Lower leg skin (tissue), 4 donors: ENCODE data around the gene GZF1. TPM values are rescaled to one million over a fixed set of nuclear protein-coding genes. Genes with fewer than 3 reads are reported as not detected.

Experiments used
- DNase-seq, 2 donors: peaks; one replicate each; pipeline ENCODE4 v3.0.0-alpha.2; 2019; ENCODE audit warnings: low spot score in 2 of 2
- H3K4me3 ChIP-seq: fragments of 200-600 bp; sonication (generic); 2 replicates; pipeline ENCODE4 v1.5.1; 2017; ENCODE audit warnings: mild to moderate bottlenecking, low read depth; ENCODE audit not compliant: poor library complexity, severe bottlenecking
- POLR2A ChIP-seq, 2 donors: fragments of 450-650 bp; IDR thresholded peaks; one replicate each; pipeline ENCODE4 v1.6.1; 2016 to 2017; ENCODE audit warnings: antibody characterized with exemption in 2 of 2, mild to moderate bottlenecking in 1 of 2, moderate library complexity in 1 of 2
- WGBS, 2 donors: methylation state at CpG; one replicate each; pipeline ENCODE4 v1.1.5; 2018; 5-methylcytosine and 5-hydroxymethylcytosine counted together
- intact Hi-C: fragments of 100-400 bp; cut with DNase I; formaldehyde crosslinking; loops from one replicate; pipeline ENCODE4 v1.15.0; 2023; ENCODE audit warnings: low total_unique reads
- total RNA-seq, 4 donors: library from RNA; depleted of rRNA; stranded (reverse); fragments of >200 nt; gene quantifications; one replicate each; pipeline ENCODE4 v1.1.0, GENCODE V29; 2016
- TF ChIP-seq, protein P1 (sequence below), 3 donors: fragments of 450-650 bp; IDR thresholded peaks; one replicate each; pipeline ENCODE4 v1.5.1; 2016; ENCODE audit warnings: antibody characterized with exemption in 3 of 3, mild to moderate bottlenecking in 3 of 3, moderate library complexity in 2 of 3

GZF1 gene
- total RNA-seq, 4 donors from 2014 or later: 4.4 to 15.1 (median 13.5) TPM

DNA sequence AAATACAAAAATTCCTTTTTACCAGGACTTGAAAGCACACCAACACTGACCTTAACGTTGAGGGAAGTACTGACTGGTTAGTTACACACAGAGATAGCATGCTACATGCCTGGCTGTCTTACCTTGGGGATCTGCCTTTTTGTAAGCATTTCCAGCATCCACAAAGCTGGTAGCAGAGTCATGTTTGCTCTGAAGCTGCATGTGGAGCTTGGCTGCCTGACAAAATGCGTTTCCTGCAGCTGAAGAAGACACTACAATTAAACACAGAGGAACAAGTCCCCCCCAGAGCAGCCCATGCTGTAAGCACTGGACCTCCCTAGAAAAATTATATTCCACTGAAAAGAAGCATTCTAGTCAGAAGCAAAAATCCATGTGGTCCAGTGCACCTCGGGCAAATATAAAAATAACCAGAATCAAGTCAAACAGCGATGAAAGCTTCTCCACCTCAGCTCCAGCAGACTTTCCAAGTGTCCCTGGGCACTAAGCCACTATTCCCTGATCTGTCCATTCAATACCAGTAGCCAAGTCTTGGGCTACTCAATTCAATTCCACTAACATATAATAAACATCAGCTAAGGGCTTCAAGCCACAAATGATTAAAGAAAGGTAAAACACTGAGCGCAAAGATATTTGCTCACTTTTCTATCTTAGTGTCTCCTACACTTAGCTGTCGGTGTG is 35.1 kb downstream of the GZF1 start:
- intact Hi-C loops: no loop called here
- no peak overlapping the region for H3K4me3 ChIP-seq
- DNase-seq: no peak
- whole genome bisulfite sequencing, 2 donors: 62 to 68% methylated on average over 6 of the region's 6 CpGs
- no peak for TF ChIP-seq POLR2A (IDR thresholded peaks at IDR 0.05)
- TF ChIP-seq, protein P1, sequence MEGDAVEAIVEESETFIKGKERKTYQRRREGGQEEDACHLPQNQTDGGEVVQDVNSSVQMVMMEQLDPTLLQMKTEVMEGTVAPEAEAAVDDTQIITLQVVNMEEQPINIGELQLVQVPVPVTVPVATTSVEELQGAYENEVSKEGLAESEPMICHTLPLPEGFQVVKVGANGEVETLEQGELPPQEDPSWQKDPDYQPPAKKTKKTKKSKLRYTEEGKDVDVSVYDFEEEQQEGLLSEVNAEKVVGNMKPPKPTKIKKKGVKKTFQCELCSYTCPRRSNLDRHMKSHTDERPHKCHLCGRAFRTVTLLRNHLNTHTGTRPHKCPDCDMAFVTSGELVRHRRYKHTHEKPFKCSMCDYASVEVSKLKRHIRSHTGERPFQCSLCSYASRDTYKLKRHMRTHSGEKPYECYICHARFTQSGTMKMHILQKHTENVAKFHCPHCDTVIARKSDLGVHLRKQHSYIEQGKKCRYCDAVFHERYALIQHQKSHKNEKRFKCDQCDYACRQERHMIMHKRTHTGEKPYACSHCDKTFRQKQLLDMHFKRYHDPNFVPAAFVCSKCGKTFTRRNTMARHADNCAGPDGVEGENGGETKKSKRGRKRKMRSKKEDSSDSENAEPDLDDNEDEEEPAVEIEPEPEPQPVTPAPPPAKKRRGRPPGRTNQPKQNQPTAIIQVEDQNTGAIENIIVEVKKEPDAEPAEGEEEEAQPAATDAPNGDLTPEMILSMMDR (IDR thresholded peaks at IDR 0.05): no peak

DNA sequence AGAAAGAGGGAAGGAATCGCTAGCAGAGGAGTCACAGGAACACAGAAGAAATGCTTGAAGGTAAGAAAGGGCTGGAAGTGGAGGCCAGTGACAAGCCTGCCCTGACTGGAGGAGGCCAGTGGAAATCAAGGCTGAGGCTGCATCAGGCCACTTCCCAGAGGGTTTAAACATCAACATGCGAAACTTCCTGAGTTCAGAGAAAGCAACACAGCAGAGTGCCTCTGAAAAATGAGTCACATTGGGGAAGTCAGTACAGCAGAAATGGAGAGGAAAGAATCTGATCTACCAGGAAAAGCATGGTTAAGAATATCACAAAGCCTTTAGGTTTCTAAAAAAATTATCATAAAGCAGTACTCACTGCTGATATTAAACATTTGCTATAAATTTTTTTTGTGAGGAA is 36.0 kb downstream of the GZF1 start:
- no peak for DNase-seq
- TF ChIP-seq, protein P1 (IDR thresholded peaks at IDR 0.05): no peak
- TF ChIP-seq POLR2A (IDR thresholded peaks at IDR 0.05): no peak
- 76 to 86% methylated on average over 2 of the region's 2 CpGs for WGBS, 2 donors
- no peak overlapping the region for H3K4me3 ChIP-seq
- intact Hi-C loops: no loop called here

DNA sequence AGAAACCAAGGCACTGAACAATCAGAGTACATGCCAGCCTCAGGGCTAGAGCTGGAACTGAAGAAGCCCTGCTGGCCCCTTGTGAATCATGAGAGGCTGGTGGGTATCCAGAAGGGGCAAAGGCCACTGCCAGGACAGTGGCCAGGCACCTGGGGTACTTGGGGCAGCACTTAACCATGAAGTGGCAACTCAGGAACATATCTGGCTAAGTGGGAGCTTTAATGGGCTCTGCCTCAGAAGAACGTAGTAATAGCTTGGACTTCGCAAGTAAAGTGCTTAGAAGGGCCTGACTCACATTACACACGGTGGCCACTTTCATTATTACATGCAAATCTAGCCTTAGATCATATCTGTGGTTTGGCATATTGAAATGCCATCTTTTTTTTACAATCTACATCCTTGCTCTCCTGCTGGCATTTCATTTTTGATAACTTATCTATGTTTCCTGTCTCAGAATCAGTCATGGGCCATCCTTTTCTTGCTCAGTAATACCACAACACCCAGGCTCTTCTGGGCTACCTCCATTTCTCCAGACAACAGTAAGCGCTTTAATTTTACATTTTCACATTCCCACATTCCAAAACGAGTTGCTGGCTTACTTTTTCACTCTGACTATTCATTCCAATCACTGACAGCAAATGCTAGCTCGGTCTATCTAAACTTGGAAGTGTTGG is 37.7 kb downstream of the GZF1 start:
- TF ChIP-seq POLR2A (IDR thresholded peaks at IDR 0.05): no peak
- TF ChIP-seq, protein P1 (IDR thresholded peaks at IDR 0.05): no peak
- H3K4me3 ChIP-seq: no peak overlapping the region
- intact Hi-C loops: no loop called here
- WGBS, 2 donors: 73 to 74% methylated on average over 6 of the region's 6 CpGs
- no peak for DNase-seq

DNA sequence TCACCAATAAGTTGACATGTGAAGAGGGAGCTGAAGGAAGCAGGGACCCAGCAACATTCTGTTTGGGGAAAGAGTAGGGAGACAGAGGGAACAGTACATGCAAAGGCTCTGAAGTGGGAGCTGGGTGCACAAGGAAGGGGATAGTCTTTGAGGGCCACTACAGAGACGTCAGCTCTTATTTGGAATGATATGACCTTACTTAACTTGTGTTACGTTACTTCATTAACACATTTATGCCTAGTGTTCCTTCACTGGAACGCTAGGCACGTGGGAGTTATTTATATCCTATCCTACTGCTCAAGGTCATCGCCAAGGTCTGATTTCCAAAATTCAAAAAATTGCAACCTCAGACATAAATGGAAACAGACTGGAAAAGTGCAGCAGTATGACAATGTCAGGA is 39.1 kb downstream of the GZF1 start:
- TF ChIP-seq POLR2A (IDR thresholded peaks at IDR 0.05): no peak
- intact Hi-C loops: no loop called here
- no peak overlapping the region for H3K4me3 ChIP-seq
- no peak for DNase-seq
- 94 to 95% methylated on average over 5 of the region's 5 CpGs for WGBS, 2 donors

DNA sequence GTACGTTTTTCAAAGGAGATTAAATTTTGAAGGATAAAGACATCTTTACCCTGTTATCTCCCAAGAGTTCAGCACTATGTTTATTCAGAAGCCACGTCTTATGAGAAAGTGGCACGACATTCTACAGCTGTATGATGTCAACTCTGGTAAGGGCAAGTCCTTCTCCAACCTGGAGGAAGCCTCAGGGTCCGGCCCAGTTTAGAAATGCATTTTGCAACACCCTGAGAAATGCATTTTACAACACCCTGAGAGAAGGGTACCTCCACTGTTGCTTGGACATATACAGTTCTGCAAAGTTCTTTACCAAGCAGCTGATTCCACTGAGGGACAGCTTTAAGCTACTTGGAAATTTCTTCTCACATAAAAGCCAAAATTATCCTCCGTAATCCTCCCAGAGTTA is 41.8 kb downstream of the GZF1 start:
- no peak for DNase-seq
- 60 to 71% methylated on average over 5 of the region's 5 CpGs for WGBS, 2 donors
- TF ChIP-seq, protein P1 (IDR thresholded peaks at IDR 0.05): no peak
- TF ChIP-seq POLR2A (IDR thresholded peaks at IDR 0.05): no peak
- intact Hi-C loops: no loop called here
- no peak overlapping the region for H3K4me3 ChIP-seq

DNA sequence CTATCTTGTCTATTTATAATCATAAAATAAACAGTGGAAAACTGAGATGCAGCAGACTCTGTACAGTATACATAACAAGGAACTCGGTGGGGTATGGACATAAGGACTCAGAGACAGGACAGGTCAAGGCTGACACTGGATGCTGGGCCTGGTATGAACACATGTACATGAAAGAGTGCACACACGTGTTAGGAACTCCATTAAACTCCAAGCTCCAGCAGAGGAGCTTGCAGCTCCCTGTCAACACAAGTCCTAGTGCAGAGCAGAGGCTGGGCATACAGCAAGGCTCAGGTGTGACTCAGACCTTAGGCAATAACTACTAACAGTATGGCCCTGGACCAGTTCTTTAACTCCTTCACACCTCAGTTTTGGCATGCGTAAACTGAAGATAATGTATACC is 42.2 kb downstream of the GZF1 start:
- 41 to 47% methylated on average over 3 of the region's 3 CpGs for WGBS, 2 donors
- DNase-seq: no peak
- intact Hi-C loops: no loop called here
- no peak overlapping the region for H3K4me3 ChIP-seq
- TF ChIP-seq POLR2A (IDR thresholded peaks at IDR 0.05): no peak
- TF ChIP-seq, protein P1 (IDR thresholded peaks at IDR 0.05): no peak
